HG03280 (cell line): ENCODE results near the gene FARS2.

Experiments
- ATAC-seq: cut with Tn5 transposase; IDR thresholded peaks from one replicate; pipeline ENCODE4 v1.9.1; 2021; ENCODE audit warnings: mild to moderate bottlenecking, moderate library complexity; ENCODE audit not compliant: unreplicated experiment

FARS2 gene

GRCh38 chr6:5497896-5498578 is 236.7 kb downstream of the FARS2 start:
- no peak for ATAC-seq

- no peak for ATAC-seq
These were observed 237.2 kb downstream of the FARS2 start for GRCh38 chr6:5498579-5498899.

GRCh38 chr6:5499644-5500306 is 238.5 kb downstream of the FARS2 start:
- ATAC-seq, result no peak

- no peak for ATAC-seq
These were observed 240.5 kb downstream of the FARS2 start for GRCh38 chr6:5501837-5502236.

- ATAC-seq, result no peak
These were observed 242.8 kb downstream of the FARS2 start for GRCh38 chr6:5504078-5504477.

GRCh38 chr6:5506149-5506548 is 244.8 kb downstream of the FARS2 start:
- ATAC-seq, result peak; percentile 49

- peak; percentile 28 for ATAC-seq
These were observed 245.3 kb downstream of the FARS2 start for GRCh38 chr6:5506597-5506996.

GRCh38 chr6:5507131-5507681 is 245.9 kb downstream of the FARS2 start:
- ATAC-seq, result peak; percentile 61

GRCh38 chr6:5509106-5509505 is 247.8 kb downstream of the FARS2 start:
- ATAC-seq, result no peak

GRCh38 chr6:5510331-5511133 is 249.2 kb downstream of the FARS2 start:
- ATAC-seq, result no peak

GRCh38 chr6:5511954-5512353 is 250.6 kb downstream of the FARS2 start:
- no peak for ATAC-seq

GRCh38 chr6:5512422-5512821 is 251.1 kb downstream of the FARS2 start:
- ATAC-seq, result no peak

- ATAC-seq, result no peak
These were observed 252.1 kb downstream of the FARS2 start for GRCh38 chr6:5513408-5513807.

GRCh38 chr6:5514353-5514752 is 253.0 kb downstream of the FARS2 start:
- ATAC-seq, result no peak

GRCh38 chr6:5515200-5515599 is 253.9 kb downstream of the FARS2 start:
- ATAC-seq, result no peak

- peak; percentile 41 for ATAC-seq
These were observed 254.7 kb downstream of the FARS2 start for GRCh38 chr6:5516036-5516435.

- no peak for ATAC-seq
These were observed 256.5 kb downstream of the FARS2 start for GRCh38 chr6:5517796-5518195.

GRCh38 chr6:5518936-5519491 is 257.7 kb downstream of the FARS2 start:
- ATAC-seq, result no peak

GRCh38 chr6:5520796-5521195 is 259.5 kb downstream of the FARS2 start:
- no peak for ATAC-seq

GRCh38 chr6:5521322-5521721 is 260.0 kb downstream of the FARS2 start:
- no peak for ATAC-seq

GRCh38 chr6:5522147-5522546 is 260.8 kb downstream of the FARS2 start:
- ATAC-seq, result no peak
